ENCODE measurements around the gene POLD3. TPM values are rescaled to one million over a fixed set of nuclear protein-coding genes. Genes with fewer than 3 reads are reported as not detected.

The POLD3 gene
- polyA plus RNA-seq, 1 donor from 2014 or later: 16.8 TPM

- no peaks in the 10 kb centered on the region for H3F3A ChIP-seq (ENCODE audit: insufficient read depth, low read length, poor library complexity, severe bottlenecking)
- no peak for TF ChIP-seq POLR2AphosphoS5 (IDR thresholded peaks at IDR 0.05)
- H4K20me1 ChIP-seq (ENCODE audit: insufficient read depth): no peaks in the 10 kb centered on the region
- H2AFZ ChIP-seq (ENCODE audit: low read depth, low read length): no peak overlapping the region
- H3K27me3 ChIP-seq (ENCODE audit: insufficient read depth, low read depth, low read length): no peaks in the 10 kb centered on the region
- H3K9me3 ChIP-seq (ENCODE audit: low read length): no peaks in the 10 kb centered on the region
- no peaks in the 10 kb centered on the region for H3K9me2 ChIP-seq (ENCODE audit: insufficient read depth, low read length)
- H3K36me3 ChIP-seq (ENCODE audit: insufficient read depth, low read length): no peaks in the 10 kb centered on the region
- no peak overlapping the region for H3K27ac ChIP-seq (ENCODE audit: low read length)
- no peak overlapping the region for H3K9ac ChIP-seq (ENCODE audit: low read length)
- no peak overlapping the region for H3K4me3 ChIP-seq (ENCODE audit: low read length)
- no peaks in the 10 kb centered on the region for H3K79me2 ChIP-seq (replicated peaks; ENCODE audit: insufficient read depth, low read length)
- no peak overlapping the region for H3K4me2 ChIP-seq (ENCODE audit: low read length)
These were observed 79.3 kb downstream of the POLD3 start for GRCh38 chr11:74671520-74672196.

- H3K4me3 ChIP-seq (ENCODE audit: low read length): no peak overlapping the region
- H3K4me2 ChIP-seq (ENCODE audit: low read length): no peak overlapping the region
- H3F3A ChIP-seq (ENCODE audit: insufficient read depth, low read length, poor library complexity, severe bottlenecking): no peaks in the 10 kb centered on the region
- H3K9me3 ChIP-seq (ENCODE audit: low read length): no peaks in the 10 kb centered on the region
- no peak overlapping the region for H2AFZ ChIP-seq (ENCODE audit: low read depth, low read length)
- no peaks in the 10 kb centered on the region for H3K79me2 ChIP-seq (replicated peaks; ENCODE audit: insufficient read depth, low read length)
- H3K36me3 ChIP-seq (ENCODE audit: insufficient read depth, low read length): no peaks in the 10 kb centered on the region
- no peaks in the 10 kb centered on the region for H3K9me2 ChIP-seq (ENCODE audit: insufficient read depth, low read length)
- H4K20me1 ChIP-seq (ENCODE audit: insufficient read depth): no peaks in the 10 kb centered on the region
- H3K9ac ChIP-seq (ENCODE audit: low read length): no peak overlapping the region
- H3K27ac ChIP-seq (ENCODE audit: low read length): no peak overlapping the region
- no peaks in the 10 kb centered on the region for H3K27me3 ChIP-seq (ENCODE audit: insufficient read depth, low read depth, low read length)
- no peak for TF ChIP-seq SMC3 (conservative IDR thresholded peaks at IDR 0.05; ENCODE audit: poor library complexity)
These were observed 80.1 kb downstream of the POLD3 start for GRCh38 chr11:74672332-74672955.

- no peak overlapping the region for H3K27ac ChIP-seq (ENCODE audit: low read length)
- H3K36me3 ChIP-seq (ENCODE audit: insufficient read depth, low read length): no peaks in the 10 kb centered on the region
- no peaks in the 10 kb centered on the region for H3K79me2 ChIP-seq (replicated peaks; ENCODE audit: insufficient read depth, low read length)
- no peaks in the 10 kb centered on the region for H4K20me1 ChIP-seq (ENCODE audit: insufficient read depth)
- H3F3A ChIP-seq (ENCODE audit: insufficient read depth, low read length, poor library complexity, severe bottlenecking): no peaks in the 10 kb centered on the region
- H3K9me2 ChIP-seq (ENCODE audit: insufficient read depth, low read length): no peaks in the 10 kb centered on the region
- TF ChIP-seq POLR2AphosphoS5 (IDR thresholded peaks at IDR 0.05): no peak
- TF ChIP-seq EZH2 (IDR thresholded peaks at IDR 0.05; ENCODE audit: borderline replicate concordance, insufficient read depth, low read length, poor library complexity, severe bottlenecking): no peak
- no peak for TF ChIP-seq REST (IDR thresholded peaks at IDR 0.05; ENCODE audit: borderline replicate concordance)
- TF ChIP-seq TAF1 (IDR thresholded peaks at IDR 0.05; ENCODE audit: low read depth): no peak
- TF ChIP-seq SMC3 (conservative IDR thresholded peaks at IDR 0.05; ENCODE audit: poor library complexity): no peak
- TF ChIP-seq EP300 (conservative IDR thresholded peaks at IDR 0.05; ENCODE audit: poor library complexity, severe bottlenecking): no peak
- no peak for TF ChIP-seq MXI1 (conservative IDR thresholded peaks at IDR 0.05; ENCODE audit: poor library complexity, severe bottlenecking)
- no peak for TF ChIP-seq CTCF (IDR thresholded peaks at IDR 0.05; ENCODE audit: poor library complexity, severe bottlenecking)
- TF ChIP-seq RAD21 (conservative IDR thresholded peaks at IDR 0.05): no peak
- no peak overlapping the region for H3K9ac ChIP-seq (ENCODE audit: low read length)
- no peaks in the 10 kb centered on the region for H3K9me3 ChIP-seq (ENCODE audit: low read length)
- H3K4me3 ChIP-seq (ENCODE audit: low read length): no peak overlapping the region
- H2AFZ ChIP-seq (ENCODE audit: low read depth, low read length): no peak overlapping the region
- H3K4me2 ChIP-seq (ENCODE audit: low read length): no peak overlapping the region
- no peaks in the 10 kb centered on the region for H3K27me3 ChIP-seq (ENCODE audit: insufficient read depth, low read depth, low read length)
These were observed 80.7 kb downstream of the POLD3 start for GRCh38 chr11:74672956-74673692.
